Astrocyte of the hippocampus (primary cell): ENCODE data around the gene CHST7.

Experiments used
- DNase-seq: peaks from one replicate; pipeline ENCODE4 v3.0.0; 2011; ENCODE audit warnings: low read depth, low spot score

The CHST7 gene

DNA sequence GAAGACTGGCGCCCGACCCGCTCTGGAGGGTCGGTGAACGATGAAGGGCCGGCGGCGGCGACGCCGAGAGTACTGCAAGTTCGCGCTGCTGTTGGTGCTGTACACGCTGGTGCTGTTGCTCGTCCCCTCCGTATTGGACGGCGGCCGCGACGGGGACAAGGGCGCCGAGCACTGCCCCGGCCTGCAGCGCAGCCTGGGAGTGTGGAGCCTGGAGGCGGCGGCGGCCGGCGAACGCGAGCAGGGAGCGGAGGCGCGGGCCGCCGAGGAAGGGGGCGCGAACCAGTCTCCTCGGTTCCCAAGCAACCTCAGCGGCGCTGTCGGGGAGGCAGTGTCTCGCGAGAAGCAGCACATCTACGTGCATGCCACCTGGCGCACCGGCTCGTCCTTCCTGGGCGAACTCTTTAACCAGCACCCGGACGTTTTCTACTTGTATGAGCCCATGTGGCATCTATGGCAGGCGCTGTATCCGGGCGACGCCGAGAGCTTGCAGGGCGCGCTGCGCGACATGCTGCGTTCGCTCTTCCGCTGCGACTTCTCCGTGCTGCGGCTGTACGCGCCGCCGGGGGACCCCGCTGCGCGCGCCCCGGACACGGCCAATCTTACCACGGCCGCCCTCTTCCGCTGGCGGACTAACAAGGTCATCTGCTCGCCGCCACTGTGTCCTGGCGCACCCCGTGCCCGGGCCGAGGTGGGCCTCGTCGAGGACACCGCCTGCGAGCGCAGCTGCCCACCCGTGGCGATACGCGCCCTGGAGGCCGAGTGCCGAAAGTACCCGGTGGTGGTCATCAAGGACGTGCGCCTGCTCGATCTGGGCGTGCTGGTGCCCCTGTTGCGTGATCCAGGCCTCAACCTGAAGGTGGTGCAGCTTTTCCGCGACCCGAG is 568 bp downstream of the CHST7 start:
- DNase-seq, result peak; percentile 61

- peak; percentile 48 for DNase-seq
Observed at GRCh38 chrX:46574774-46575381, 1.3 kb downstream of the CHST7 start.

GRCh38 chrX:46575586-46575985 is 2.0 kb downstream of the CHST7 start:
- no peak for DNase-seq

GRCh38 chrX:46575991-46576392 is 2.4 kb downstream of the CHST7 start:
- DNase-seq, result no peak

- no peak for DNase-seq
Observed at GRCh38 chrX:46576458-46576857, 2.9 kb downstream of the CHST7 start.

DNA sequence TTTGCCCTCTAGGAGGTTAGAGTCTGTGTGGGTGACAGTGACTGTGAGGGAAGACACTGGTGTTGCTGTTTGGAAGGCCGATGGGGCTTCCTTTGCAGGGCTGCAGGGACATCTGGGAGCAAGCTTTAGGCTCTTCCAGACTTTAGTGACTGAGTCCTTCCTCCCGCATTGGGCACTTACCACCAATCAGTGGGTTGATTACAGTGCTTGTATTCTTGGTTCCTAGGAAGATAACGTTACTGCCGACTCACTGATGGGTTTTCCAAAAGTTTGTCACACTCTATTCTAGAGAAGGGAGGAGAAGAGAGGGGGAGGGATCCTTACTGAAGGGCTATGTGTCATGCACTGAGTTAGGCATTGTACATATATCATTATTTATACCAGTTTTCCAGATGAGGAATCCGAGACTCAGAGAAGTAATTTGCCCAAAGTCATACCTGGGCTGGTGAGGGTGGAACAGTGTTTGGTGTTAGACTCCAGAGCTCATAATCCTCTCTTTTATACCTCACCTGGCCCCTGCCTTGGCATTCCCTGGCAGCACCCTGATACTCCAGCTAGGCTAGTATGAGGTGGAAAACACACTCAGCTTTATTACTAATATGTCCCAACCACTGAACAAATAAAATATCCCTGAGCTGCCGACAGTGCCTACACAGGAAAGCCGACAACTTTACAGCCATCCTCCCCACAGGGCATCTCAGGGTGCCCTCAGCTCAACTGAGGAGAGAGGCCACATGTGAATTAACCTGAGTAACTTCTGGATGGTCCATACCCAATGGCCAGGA is 3.8 kb downstream of the CHST7 start:
- DNase-seq, result no peak

GRCh38 chrX:46579250-46579649 is 5.7 kb downstream of the CHST7 start:
- no peak for DNase-seq

DNA sequence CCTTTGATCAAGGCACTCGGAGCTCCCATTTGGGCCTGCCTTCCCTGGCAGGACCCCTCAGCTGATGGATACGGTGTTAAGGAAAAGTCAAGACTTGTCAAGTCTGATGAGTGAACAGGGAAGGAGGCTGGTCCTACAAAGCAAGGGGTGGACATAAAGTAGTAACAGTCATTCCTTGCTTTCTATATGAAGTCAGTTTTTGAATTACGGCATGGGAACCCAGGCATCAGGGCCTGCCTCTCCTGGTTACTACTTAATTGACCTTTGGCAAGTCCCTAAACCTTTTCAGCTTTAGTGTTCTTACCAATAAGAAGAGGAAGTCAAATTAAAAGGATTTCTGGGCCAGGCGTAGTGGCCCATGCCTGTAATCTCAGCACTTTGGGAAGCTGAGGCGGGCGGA is 7.0 kb downstream of the CHST7 start:
- DNase-seq, result no peak

DNA sequence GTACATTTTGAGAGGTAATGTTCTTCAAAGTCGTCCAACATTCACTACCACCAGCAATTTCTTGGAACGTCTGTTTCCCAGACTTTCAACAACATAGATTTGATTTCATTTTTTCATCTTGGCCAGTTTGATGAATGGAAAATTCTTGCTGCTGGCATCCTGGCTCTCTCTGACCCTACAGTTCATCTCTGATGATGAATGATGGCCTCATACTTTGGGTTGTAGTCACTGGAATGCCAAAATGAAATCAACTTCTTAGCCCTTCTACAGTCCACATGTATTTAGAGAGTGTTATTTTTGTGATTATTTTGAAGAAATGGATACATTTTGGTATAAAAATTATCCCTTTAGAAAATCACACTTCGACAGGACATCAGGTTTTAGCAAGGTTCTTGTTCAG is 8.8 kb downstream of the CHST7 start:
- peak; percentile 38 for DNase-seq

DNA sequence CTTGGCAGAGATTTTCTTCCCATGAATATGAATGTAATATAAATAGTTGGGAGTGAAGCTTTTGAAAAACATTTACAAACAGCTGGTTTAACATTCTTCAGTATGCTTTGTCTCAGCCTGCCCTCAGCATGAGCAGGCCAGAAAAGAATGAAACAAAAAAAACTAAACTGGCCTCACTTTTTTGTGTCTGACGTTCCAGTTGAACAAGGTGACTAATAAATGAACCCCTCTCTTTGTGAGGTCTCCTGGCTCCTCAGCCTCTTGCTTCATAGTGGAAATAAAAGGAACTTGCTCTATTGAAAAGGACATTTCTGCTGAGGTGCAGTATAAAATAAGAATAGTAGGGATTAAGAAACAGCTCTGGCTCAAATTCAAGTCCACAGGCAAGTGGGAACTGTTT is 9.4 kb downstream of the CHST7 start:
- DNase-seq, result peak; percentile 77

DNA sequence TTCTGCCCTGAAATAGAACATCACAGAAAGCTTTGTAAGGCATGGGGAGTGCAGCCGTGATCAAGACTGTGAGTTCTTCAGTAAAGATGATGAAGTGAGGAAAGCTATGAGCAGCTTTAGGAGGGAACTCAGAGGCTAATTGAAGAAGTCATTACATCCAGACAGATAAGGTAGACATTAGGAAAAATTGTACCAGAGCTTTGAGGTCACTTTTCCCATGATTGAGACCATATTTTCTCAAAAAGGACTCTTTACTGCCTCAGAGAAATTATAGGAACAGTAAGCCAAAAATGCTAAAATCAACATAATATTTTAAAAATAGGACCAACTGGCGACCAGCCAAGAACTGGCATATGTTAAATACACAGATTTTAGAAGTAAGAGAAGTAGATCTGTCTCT is 11.2 kb downstream of the CHST7 start:
- DNase-seq, result no peak

DNA sequence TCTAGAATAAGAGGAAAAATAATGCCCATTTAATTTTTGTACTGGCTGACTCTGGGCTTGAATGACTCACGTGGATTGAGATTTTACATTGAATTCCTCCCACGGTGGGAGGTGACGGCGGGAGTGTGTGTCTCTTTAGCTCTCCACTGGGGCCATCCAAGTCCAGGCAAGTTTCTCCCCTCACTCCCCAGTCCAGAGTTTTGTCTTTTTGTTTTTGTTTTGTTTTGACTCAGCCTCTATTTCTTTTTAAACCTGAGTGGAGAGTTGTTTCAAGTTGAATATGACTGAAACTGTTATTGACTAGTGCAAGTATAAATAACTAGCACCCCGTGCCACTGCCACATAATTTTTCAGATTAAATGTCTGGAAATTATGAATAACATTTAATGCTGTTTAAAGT is 13.6 kb downstream of the CHST7 start:
- DNase-seq, result peak; percentile 54

- DNase-seq, result peak; percentile 34
Observed at GRCh38 chrX:46587753-46588171, 14.2 kb downstream of the CHST7 start.

DNA sequence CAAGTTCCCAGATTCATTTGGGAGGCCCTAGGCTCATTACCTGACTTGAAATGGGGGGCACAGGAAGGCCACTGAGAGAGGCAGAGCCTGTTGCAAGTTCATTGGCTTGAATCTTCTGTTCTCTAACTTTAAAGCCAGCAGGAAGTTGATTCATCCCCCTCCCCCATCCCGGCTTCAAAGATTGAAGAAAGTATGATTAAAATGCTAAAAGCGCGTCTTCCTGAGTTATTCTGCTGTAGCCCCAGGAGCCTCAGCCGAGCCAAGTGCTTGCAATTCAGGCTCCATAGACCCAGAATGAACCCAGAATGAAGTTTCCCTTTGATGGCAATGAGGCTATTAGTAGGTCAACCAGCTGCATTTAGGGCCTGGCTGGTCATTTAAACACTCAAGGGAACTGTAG is 14.7 kb downstream of the CHST7 start:
- DNase-seq, result peak; percentile 49

GRCh38 chrX:46589977-46590723 is 16.6 kb downstream of the CHST7 start:
- no peak for DNase-seq

DNA sequence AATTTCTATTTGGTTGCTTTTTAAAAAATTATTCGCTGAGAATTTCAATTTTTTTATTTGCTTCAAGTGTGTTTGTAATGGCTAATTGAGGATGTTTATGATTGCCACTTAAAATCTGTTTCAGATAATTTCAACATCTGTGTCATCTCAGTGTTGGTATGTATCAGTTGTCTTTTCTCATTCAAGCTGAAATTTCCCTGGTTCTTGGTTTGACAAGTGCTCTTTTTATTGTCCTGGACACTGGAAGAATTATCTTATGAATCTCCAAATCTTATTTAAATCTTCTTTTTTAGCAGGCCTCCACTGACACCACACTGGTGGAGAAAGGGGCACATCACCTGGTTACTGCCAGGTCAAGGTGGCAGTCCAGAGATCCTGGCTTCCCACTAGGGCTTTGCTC is 21.5 kb downstream of the CHST7 start:
- DNase-seq, result no peak

DNA sequence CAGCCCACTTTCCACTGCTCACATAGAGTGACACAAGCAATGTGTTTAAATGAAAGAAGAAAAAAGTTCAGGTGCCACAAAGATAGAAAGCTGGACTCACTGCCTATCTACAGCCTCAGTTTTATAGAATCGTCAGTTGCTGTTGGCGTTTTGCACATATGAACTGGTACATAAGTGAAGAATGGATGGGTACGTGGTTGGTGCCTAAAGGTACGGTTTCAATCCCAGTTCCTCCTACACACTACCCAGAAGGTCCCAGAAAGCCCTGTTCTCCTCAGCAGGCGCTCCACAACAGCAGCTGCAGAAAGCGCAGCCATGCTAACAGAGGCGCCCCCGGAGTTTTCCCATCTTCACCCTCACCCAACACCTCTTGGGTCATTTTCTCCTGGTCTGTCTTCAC is 23.6 kb downstream of the CHST7 start:
- DNase-seq, result no peak

GRCh38 chrX:46597771-46598170 is 24.2 kb downstream of the CHST7 start:
- no peak for DNase-seq

GRCh38 chrX:46599051-46599560 is 25.5 kb downstream of the CHST7 start:
- no peak for DNase-seq

DNA sequence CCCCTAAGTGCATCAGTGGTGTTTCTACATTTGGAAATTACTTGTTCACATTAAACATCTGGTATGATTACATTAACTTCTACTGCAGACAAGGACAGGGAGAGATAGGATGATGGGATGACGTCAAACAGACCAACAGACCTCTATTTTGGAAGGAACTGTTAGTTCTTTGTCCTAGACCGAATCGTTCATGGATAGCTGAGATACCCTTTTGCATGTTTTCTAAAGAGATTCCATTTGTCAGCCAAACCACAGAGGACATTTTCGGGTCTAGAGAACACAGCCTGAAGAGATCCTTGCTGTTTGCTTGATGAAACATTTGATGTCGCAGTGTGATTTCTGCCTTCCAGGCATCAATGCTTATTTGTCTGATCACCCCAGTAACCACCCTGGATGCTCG is 27.7 kb downstream of the CHST7 start:
- peak; percentile 49 for DNase-seq

- DNase-seq, result no peak
Observed at GRCh38 chrX:46602468-46603102, 29.0 kb downstream of the CHST7 start.
